HEK293 (cell line): ENCODE data around the gene OSBPL10.

Experiments used
- BCL11A ChIP-seq: fragments of 450-650 bp; formaldehyde crosslinking; IDR thresholded peaks from 2 replicates; pipeline ENCODE4 v1.5.1; 2016; ENCODE audit warnings: low read depth, missing biosample characterization, missing genetic modification characterization
- CTCF ChIP-seq: fragments of 450-650 bp; formaldehyde crosslinking; IDR thresholded peaks from 2 replicates; pipeline ENCODE4 v1.5.1; 2016; ENCODE audit warnings: missing biosample characterization, missing genetic modification characterization
- HOXA7 ChIP-seq: sonication (generic); formaldehyde crosslinking; IDR thresholded peaks from 2 replicates; pipeline ENCODE4 v1.8.1; 2022; ENCODE audit warnings: missing genetic modification reagents, borderline replicate concordance
- REST ChIP-seq: fragments of 450-650 bp; formaldehyde crosslinking; IDR thresholded peaks from 2 replicates; pipeline ENCODE4 v1.5.1; 2016; ENCODE audit warnings: missing biosample characterization, missing genetic modification characterization
- TCF7L2 ChIP-seq: IDR thresholded peaks from 2 replicates; pipeline ENCODE4 v1.6.1; 2011; ENCODE audit warnings: low read depth, mild to moderate bottlenecking, inconsistent platforms, low read length, moderate library complexity, borderline replicate concordance
- ZFP41 ChIP-seq: fragments of 450-650 bp; formaldehyde crosslinking; IDR thresholded peaks from 2 replicates; pipeline ENCODE4 v1.5.1; 2016; ENCODE audit warnings: missing biosample characterization, missing genetic modification characterization, borderline replicate concordance
- ZNF449 ChIP-seq: fragments of 450-650 bp; formaldehyde crosslinking; IDR thresholded peaks from 2 replicates; pipeline ENCODE4 v1.5.1; 2017; ENCODE audit warnings: missing biosample characterization, mild to moderate bottlenecking, missing genetic modification characterization, moderate library complexity
- ZNF610 ChIP-seq: fragments of 450-650 bp; formaldehyde crosslinking; IDR thresholded peaks from 2 replicates; pipeline ENCODE4 v1.5.1; 2016; ENCODE audit warnings: missing biosample characterization, missing genetic modification characterization, borderline replicate concordance

GRCh38 chr3:31766669-31767068, 214.4 kb downstream of the OSBPL10 start:
- TF ChIP-seq ZNF610 (tag by site-specific recombination): no peak
- TF ChIP-seq CTCF (tag by site-specific recombination): no peak
- TF ChIP-seq TCF7L2: no peak
- no peak for TF ChIP-seq REST
- no peak for TF ChIP-seq HOXA7
- no peak for TF ChIP-seq ZFP41 (tag by site-specific recombination)
- no peak for TF ChIP-seq BCL11A (tag by site-specific recombination)
- no peak for TF ChIP-seq ZNF449
